IMR-90 (cell line): ENCODE data around the gene IL11. TPM values are rescaled to one million over a fixed set of nuclear protein-coding genes. Genes with fewer than 3 reads are reported as not detected.

ENCODE experiments used
- ATAC-seq: fragments of 200-7000 bp; cut with Tn5 transposase; 2 replicates; pipeline ENCODE4 v1.9.1; 2020; ENCODE audit warnings: low read depth, mild to moderate bottlenecking, moderate library complexity
- BruUV-seq: library from RNA; stranded (reverse); fragments of 400-500 nt; replicated peaks from 2 replicates; lab custom pipeline; 2021; lab: Mats Ljungman, UMichigan
- CTCF ChIA-PET: fragments of 300-600 bp; formaldehyde crosslinking; extraction: SDS; loops from one replicate; lab custom pipeline; 2021; ENCODE audit warnings: antibody characterized with exemption; lab: Yijun Ruan, JAX
- POLR2A ChIA-PET: fragments of 300-600 bp; sonication (Branson Sonifier 250); formaldehyde crosslinking; loops from one replicate; lab custom pipeline; 2022; ENCODE audit warnings: antibody characterized with exemption; ENCODE audit not compliant: unreplicated experiment; lab: Charles Lee
- DNase-seq: peaks from one replicate; pipeline ENCODE4 v3.0.0; 2013
- H2AFZ ChIP-seq: replicated peaks from 2 replicates; pipeline ENCODE3; 2013; ENCODE audit warnings: low read length, mild to moderate bottlenecking; ENCODE audit not compliant: poor library complexity
- H2AK5ac ChIP-seq: 2 replicates; pipeline ENCODE4 v1.6.1; 2013; ENCODE audit warnings: low read depth, low read length, inconsistent platforms
- H2AK9ac ChIP-seq: replicated peaks from 2 replicates; pipeline ENCODE3; 2013; ENCODE audit warnings: mild to moderate bottlenecking, low read depth, low read length, moderate library complexity; ENCODE audit not compliant: poor library complexity
- H2BK120ac ChIP-seq: 2 replicates; pipeline ENCODE4 v1.6.1; 2013; ENCODE audit warnings: low read depth, low read length, inconsistent platforms
- H2BK15ac ChIP-seq: 3 replicates; pipeline ENCODE4 v1.6.1; 2013; ENCODE audit warnings: low read depth, low read length, inconsistent platforms
- H2BK20ac ChIP-seq: 2 replicates; pipeline ENCODE4 v1.6.1; 2013; ENCODE audit warnings: low read depth, mild to moderate bottlenecking, inconsistent platforms, low read length, moderate library complexity
- H2BK5ac ChIP-seq: 2 replicates; pipeline ENCODE4 v1.6.1; 2013; ENCODE audit warnings: mild to moderate bottlenecking, low read depth, low read length, inconsistent platforms; ENCODE audit not compliant: poor library complexity, severe bottlenecking
- H3K14ac ChIP-seq: replicated peaks from 2 replicates; pipeline ENCODE4 v1.6.1; 2013; ENCODE audit warnings: low read depth, low read length, inconsistent platforms
- H3K18ac ChIP-seq: 2 replicates; pipeline ENCODE4 v1.6.1; 2013; ENCODE audit warnings: low read depth, low read length, control low read depth
- H3K23ac ChIP-seq: 2 replicates; pipeline ENCODE4 v1.6.1; 2013; ENCODE audit warnings: low read depth, low read length, inconsistent platforms
- H3K27ac ChIP-seq: 2 replicates; pipeline ENCODE4 v1.5.1; 2013; ENCODE audit warnings: mild to moderate bottlenecking, control low read depth, low read length; ENCODE audit not compliant: insufficient read depth
- H3K27me3 ChIP-seq: 2 replicates; pipeline ENCODE4 v1.6.1; 2013; ENCODE audit warnings: low read length; ENCODE audit not compliant: control insufficient read depth, insufficient read depth
- H3K36me3 ChIP-seq: 2 replicates; pipeline ENCODE4 v1.6.1; 2013; ENCODE audit warnings: low read length, mixed read lengths; ENCODE audit not compliant: control insufficient read depth, insufficient read depth
- H3K4ac ChIP-seq: 2 replicates; pipeline ENCODE4 v1.6.1; 2013; ENCODE audit warnings: low read depth, low read length, inconsistent platforms
- H3K4me1 ChIP-seq: 2 replicates; pipeline ENCODE4 v1.6.1; 2013; ENCODE audit warnings: low read length, mixed read lengths; ENCODE audit not compliant: control insufficient read depth, insufficient read depth
- H3K4me2 ChIP-seq: 2 replicates; pipeline ENCODE4 v1.6.1; 2013; ENCODE audit warnings: low read depth, mild to moderate bottlenecking, control low read depth, low read length, moderate library complexity
- H3K4me3 ChIP-seq: 2 replicates; pipeline ENCODE4 v1.5.1; 2013; ENCODE audit warnings: low read depth, mild to moderate bottlenecking, control low read depth, low read length, moderate library complexity; ENCODE audit not compliant: insufficient read depth
- H3K56ac ChIP-seq: 2 replicates; pipeline ENCODE4 v1.6.1; 2013; ENCODE audit warnings: low read length, inconsistent platforms; ENCODE audit not compliant: insufficient read depth; ENCODE audit errors: extremely low read depth
- H3K79me1 ChIP-seq, 2 experiments: 2 replicates each; pipeline ENCODE4 v1.6.1; 2013; ENCODE audit warnings: low read length in 2 of 2, inconsistent platforms in 1 of 2, low read depth in 1 of 2
- H3K9ac ChIP-seq: 2 replicates; pipeline ENCODE4 v1.6.1; 2013; ENCODE audit warnings: low read depth, low read length, control low read depth
- H3K9me1 ChIP-seq: 2 replicates; pipeline ENCODE4 v1.6.1; 2013; ENCODE audit warnings: low read length, inconsistent platforms; ENCODE audit not compliant: insufficient read depth
- H3K9me3 ChIP-seq: 2 replicates; pipeline ENCODE4 v1.6.1; 2013; ENCODE audit warnings: low read length; ENCODE audit not compliant: control insufficient read depth, insufficient read depth
- H4K20me1 ChIP-seq: 2 replicates; pipeline ENCODE4 v1.6.1; 2013; ENCODE audit warnings: low read length, inconsistent platforms; ENCODE audit not compliant: insufficient read depth
- H4K5ac ChIP-seq: 2 replicates; pipeline ENCODE4 v1.6.1; 2013; ENCODE audit warnings: mild to moderate bottlenecking, low read depth, low read length, control low read depth
- H4K8ac ChIP-seq, 2 experiments: 2 replicates each; pipeline ENCODE4 v1.6.1; 2013; ENCODE audit warnings: low read depth in 2 of 2, low read length in 2 of 2, control low read depth in 1 of 2, inconsistent platforms in 1 of 2
- H4K91ac ChIP-seq: 2 replicates; pipeline ENCODE4 v1.6.1; 2013; ENCODE audit warnings: low read depth, low read length, inconsistent platforms; ENCODE audit not compliant: insufficient read depth
- CHD1 ChIP-seq: IDR thresholded peaks from 2 replicates; pipeline ENCODE4 v1.6.1; 2012; ENCODE audit warnings: low read depth, low read length, improper control_type of control experiment
- MAZ ChIP-seq: IDR thresholded peaks from 2 replicates; pipeline ENCODE4 v1.6.1; 2012; ENCODE audit warnings: low read depth, mild to moderate bottlenecking, low read length, improper control_type of control experiment, moderate library complexity, borderline replicate concordance
- RAD21 ChIP-seq: IDR thresholded peaks from 2 replicates; pipeline ENCODE4 v1.6.1; 2012; ENCODE audit warnings: low read length, improper control_type of control experiment
- whole genome bisulfite sequencing, 2 experiments: methylation state at CpG; one replicate each; pipeline versions ENCODE4 v1.1.5 to v1.1.7; 2013; ENCODE audit warnings: missing lambda C conversion rate in 2 of 2; ENCODE audit not compliant: insufficient read length in 1 of 2; ENCODE audit errors: extremely low coverage in 2 of 2; 5-methylcytosine and 5-hydroxymethylcytosine counted together
- dilution Hi-C: fragments of 300-500 bp; cut with HindIII; formaldehyde crosslinking; loops from one replicate; pipeline ENCODE4 v1.14.3; 2018; ENCODE audit warnings: low sequenced_read_pairs; ENCODE audit not compliant: unreplicated experiment
- in situ Hi-C: fragments of 300-500 bp; cut with MboI; formaldehyde crosslinking; loops from 3 replicates; pipeline ENCODE4 v1.14.3; 2019; ENCODE audit warnings: low sequenced_read_pairs, inconsistent platforms, mixed read lengths
- intact Hi-C: fragments of 100-400 bp; cut with micrococcal nuclease; formaldehyde crosslinking; loops from 2 replicates; pipeline ENCODE4 v1.10.0; 2022
- polyA plus RNA-seq, 3 experiments: library from polyadenylated mRNA; depleted of rRNA; stranded (reverse); fragments of >200 nt; gene quantifications; 2 replicates each; pipeline ENCODE4 v1.2.3, GENCODE V29; 2012; ENCODE audit warnings: low replicate concordance in 1 of 3
- total RNA-seq: library from RNA; depleted of rRNA; stranded (reverse); fragments of >200 nt; gene quantifications from 2 replicates; pipeline ENCODE4 v1.2.3, GENCODE V29; 2012
- TF ChIP-seq, protein P1 (sequence below): fragments of 150-350 bp; IDR thresholded peaks from 2 replicates; pipeline ENCODE4 v1.6.1; 2016; ENCODE audit warnings: low read depth, mild to moderate bottlenecking, low read length, moderate library complexity, borderline replicate concordance

IL11 gene
- total and polyA plus RNA-seq, 2 of the 4 experiments (the other 2 are of a cell fraction) = 14.3 to 33.6 TPM

DNA sequence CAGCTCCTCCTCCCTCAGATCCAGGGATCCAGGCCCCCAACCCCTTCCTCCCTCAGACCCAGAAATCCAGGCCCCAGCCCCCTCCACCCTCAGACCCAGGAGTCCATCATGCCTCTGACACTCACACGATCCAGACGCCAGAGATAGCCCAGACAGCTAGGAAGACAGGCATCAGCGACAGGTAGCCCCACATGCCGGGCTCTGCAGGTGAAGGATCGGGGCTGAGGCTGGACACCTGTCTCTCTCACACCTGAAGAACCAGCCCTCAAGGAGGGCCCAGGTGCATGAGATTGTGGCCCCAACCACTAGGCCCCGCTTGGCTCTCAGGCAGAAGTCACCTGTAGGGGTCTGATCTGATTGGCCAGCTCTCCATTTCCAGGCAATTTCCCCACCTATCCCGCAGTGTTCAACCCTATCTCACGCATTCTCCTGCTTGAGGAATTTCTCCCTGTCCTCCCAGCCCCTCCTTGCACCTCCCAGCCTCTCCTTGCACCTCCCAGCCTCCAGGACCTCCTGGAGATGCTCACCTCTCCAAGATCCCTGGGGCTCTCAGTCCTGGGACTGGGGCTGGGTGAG is 49.3 kb downstream of the IL11 start:
- Histone ChIP-seq H3K9ac (no peak overlapping the region), H4K5ac (no peak overlapping the region), H2AK9ac (no peak overlapping the region), H4K91ac (no peak overlapping the region), H3K9me3 (0 out of 2 replicates have a peak, but pooled peaks cover 1% of the 10 kb centered on the region), H3K4me3 (no peak overlapping the region), H3K18ac (no peak overlapping the region), H3K36me3 (no peaks in the 10 kb centered on the region), H3K56ac (no peak overlapping the region), H4K8ac (no peak overlapping the region), H3K23ac (no peak overlapping the region), H3K79me1 (no peaks in the 10 kb centered on the region), H2AFZ (no peak overlapping the region), H2AK5ac (no peak overlapping the region), H2BK15ac (no peak overlapping the region), H3K4ac (no peak overlapping the region), H3K4me1 (no peaks in the 10 kb centered on the region; the same call in 1 of the 2 replicates), H2BK20ac (no peak overlapping the region), H3K9me1 (no peaks in the 10 kb centered on the region), H2BK120ac (no peak overlapping the region), H3K27me3 (peaks cover 18% of the 10 kb centered on the region), H3K14ac (no peak overlapping the region), H3K4me2 (no peak overlapping the region), H3K27ac (no peak overlapping the region), H2BK5ac (no peak overlapping the region), H4K20me1 (no peaks in the 10 kb centered on the region)
- ATAC-seq = no peak
- 100% methylated on average over 1 of the region's 8 CpGs; no CpG with 5 or more reads in 1 of the 2 experiments for WGBS, 2 experiments
- ChIA-PET CTCF (no interaction called here), POLR2A (no interaction called here)
- dilution Hi-C loops (no loop called here), in situ Hi-C loops (no loop called here), intact Hi-C loops (no loop called here)
- TF ChIP-seq CHD1 (no peak), RAD21 (no peak), MAZ (no peak)
- TF ChIP-seq, protein P1, sequence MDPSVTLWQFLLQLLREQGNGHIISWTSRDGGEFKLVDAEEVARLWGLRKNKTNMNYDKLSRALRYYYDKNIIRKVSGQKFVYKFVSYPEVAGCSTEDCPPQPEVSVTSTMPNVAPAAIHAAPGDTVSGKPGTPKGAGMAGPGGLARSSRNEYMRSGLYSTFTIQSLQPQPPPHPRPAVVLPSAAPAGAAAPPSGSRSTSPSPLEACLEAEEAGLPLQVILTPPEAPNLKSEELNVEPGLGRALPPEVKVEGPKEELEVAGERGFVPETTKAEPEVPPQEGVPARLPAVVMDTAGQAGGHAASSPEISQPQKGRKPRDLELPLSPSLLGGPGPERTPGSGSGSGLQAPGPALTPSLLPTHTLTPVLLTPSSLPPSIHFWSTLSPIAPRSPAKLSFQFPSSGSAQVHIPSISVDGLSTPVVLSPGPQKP = no peak
- no TSS peak for BruUV-seq
- no peak for DNase-seq
